ENCODE data around the gene GGT6. TPM values are rescaled to one million over a fixed set of nuclear protein-coding genes. Genes with fewer than 3 reads are reported as not detected.

GGT6 gene, protein sequence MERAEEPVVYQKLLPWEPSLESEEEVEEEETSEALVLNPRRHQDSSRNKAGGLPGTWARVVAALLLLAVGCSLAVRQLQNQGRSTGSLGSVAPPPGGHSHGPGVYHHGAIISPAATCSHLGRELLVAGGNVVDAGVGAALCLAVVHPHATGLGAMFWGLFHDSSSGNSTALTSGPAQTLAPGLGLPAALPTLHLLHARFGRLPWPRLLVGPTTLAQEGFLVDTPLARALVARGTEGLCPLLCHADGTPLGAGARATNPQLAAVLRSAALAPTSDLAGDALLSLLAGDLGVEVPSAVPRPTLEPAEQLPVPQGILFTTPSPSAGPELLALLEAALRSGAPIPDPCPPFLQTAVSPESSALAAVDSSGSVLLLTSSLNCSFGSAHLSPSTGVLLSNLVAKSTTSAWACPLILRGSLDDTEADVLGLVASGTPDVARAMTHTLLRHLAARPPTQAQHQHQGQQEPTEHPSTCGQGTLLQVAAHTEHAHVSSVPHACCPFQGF
- 1 to 10 TPM in 1 of 4 donors, under 1 TPM in 2, not detected in 1; 0.21 to 4.4 (median 0.29) TPM for total RNA-seq

DNA sequence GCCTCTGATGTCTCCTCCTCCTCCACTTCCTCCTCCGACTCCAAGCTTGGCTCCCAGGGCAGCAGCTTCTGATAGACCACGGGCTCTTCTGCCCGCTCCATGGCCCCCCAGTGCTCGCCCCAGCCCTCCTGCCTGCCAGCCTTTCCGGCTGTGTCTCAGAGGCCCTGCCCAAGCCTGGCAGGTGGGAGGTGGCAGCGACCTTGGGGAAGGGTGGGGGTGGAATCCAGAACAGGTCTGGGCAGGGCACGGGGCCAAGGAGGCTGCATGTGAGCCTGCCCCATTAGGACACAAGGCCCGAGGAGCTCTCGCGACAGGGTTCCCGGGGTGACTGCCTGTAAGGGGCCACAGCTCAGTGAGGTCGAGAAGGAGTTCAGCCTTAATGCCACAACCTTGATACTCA lies at the start of gene GGT6:
Gene GGT6 (minus strand): TSS at position 157 of the 400 bp plus-strand sequence. CDS start 56 bp downstream, at position 101.
- no peak within 1 kb of the TSS for H3K4me3 ChIP-seq
- no peak for TF ChIP-seq POLR2A (IDR thresholded peaks at IDR 0.05)
- TF ChIP-seq, protein P1, sequence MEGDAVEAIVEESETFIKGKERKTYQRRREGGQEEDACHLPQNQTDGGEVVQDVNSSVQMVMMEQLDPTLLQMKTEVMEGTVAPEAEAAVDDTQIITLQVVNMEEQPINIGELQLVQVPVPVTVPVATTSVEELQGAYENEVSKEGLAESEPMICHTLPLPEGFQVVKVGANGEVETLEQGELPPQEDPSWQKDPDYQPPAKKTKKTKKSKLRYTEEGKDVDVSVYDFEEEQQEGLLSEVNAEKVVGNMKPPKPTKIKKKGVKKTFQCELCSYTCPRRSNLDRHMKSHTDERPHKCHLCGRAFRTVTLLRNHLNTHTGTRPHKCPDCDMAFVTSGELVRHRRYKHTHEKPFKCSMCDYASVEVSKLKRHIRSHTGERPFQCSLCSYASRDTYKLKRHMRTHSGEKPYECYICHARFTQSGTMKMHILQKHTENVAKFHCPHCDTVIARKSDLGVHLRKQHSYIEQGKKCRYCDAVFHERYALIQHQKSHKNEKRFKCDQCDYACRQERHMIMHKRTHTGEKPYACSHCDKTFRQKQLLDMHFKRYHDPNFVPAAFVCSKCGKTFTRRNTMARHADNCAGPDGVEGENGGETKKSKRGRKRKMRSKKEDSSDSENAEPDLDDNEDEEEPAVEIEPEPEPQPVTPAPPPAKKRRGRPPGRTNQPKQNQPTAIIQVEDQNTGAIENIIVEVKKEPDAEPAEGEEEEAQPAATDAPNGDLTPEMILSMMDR (IDR thresholded peaks at IDR 0.05) = no peak
- no peaks in the 10 kb centered on the region for H3K36me3 ChIP-seq
- no peak for DNase-seq
- H3K27me3 ChIP-seq = no peaks in the 10 kb centered on the region
- H3K9me3 ChIP-seq = no peaks in the 10 kb centered on the region
- no peak within 1 kb of the TSS for H3K27ac ChIP-seq
- no peaks in the 10 kb centered on the region for H3K4me1 ChIP-seq
- intact Hi-C loops (cut with DNase I; ENCODE audit: low total_unique reads) = no loop called here

DNA sequence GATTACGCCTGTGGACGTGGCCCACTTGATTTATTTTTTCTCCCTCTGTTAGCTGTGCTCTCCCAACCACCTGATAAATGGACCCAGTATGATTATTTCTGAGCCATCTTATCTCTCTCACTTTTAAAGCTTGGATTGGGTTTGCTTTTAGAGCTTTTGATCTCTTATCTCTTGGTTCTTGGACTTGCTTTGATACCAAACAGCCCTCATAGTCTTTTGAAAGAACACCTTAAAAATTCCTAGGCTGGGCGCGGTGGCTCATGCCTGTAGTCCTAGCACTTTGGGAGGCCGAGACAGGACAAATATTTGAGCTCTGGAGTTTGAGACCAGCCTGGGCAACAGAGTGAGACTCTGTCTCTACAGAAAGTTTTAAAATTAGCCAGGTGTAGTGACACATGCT lies 49.8 kb upstream of the GGT6 start:
- intact Hi-C loops (cut with DNase I; ENCODE audit: low total_unique reads) = no loop called here
- no peaks in the 10 kb centered on the region for H3K27me3 ChIP-seq
- DNase-seq = no peak
- TF ChIP-seq, protein P1 (IDR thresholded peaks at IDR 0.05) = no peak
- TF ChIP-seq POLR2A (IDR thresholded peaks at IDR 0.05) = no peak
- peaks cover 0 to 10% of the 10 kb centered on the region in 2 donors for H3K4me1 ChIP-seq
- no peak overlapping the region for H3K27ac ChIP-seq
- H3K9me3 ChIP-seq = no peaks in the 10 kb centered on the region
- no peak overlapping the region for H3K4me3 ChIP-seq
- H3K36me3 ChIP-seq = no peaks in the 10 kb centered on the region

DNA sequence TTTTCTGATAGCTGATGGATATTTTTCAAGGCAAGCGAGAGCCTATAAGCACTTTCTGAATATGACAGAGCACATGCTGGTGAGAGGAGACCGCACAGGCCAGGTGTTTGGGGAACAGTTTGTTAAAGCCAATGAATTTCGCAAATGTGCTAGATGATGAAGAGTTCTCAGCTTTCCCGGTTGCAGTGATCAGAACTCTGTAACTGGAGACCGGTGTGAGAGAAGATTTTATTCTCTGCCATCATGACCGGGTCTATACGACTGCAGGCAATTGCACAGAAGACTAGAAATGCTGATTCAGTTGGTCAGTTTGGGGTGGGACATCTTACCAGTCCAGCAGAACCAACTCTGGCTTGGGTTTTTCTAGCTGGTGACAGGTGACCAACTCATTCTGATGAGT lies 49.4 kb upstream of the GGT6 start:
- Histone ChIP-seq H3K36me3 (no peaks in the 10 kb centered on the region), H3K27me3 (no peaks in the 10 kb centered on the region), H3K4me1 (peaks cover 0 to 10% of the 10 kb centered on the region in 2 donors), H3K9me3 (no peaks in the 10 kb centered on the region), H3K27ac (no peak overlapping the region), H3K4me3 (no peak overlapping the region)
- TF ChIP-seq, protein P1 (IDR thresholded peaks at IDR 0.05) = no peak
- TF ChIP-seq POLR2A (IDR thresholded peaks at IDR 0.05) = no peak
- intact Hi-C loops (cut with DNase I; ENCODE audit: low total_unique reads) = no loop called here
- DNase-seq = no peak

DNA sequence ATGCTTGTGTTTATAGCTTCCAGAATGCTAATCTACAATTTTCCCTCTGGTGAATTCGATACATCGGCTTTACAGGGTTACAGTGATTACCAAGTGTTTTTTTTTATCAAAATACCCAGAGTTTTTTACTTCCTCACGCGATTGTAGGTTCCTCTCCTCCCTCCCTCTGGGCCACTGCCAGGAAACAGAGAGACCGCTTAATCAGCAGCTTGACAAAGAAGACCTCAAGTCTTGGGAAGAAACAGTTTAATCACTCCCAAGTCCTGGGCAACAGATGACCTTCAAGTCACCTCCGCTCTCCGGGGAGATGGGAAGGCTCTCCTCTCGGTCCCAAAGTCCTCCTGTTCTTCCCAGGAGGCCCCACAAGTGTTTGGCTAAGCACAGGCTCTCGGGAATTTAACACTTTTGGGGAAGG lies 47.4 kb upstream of the GGT6 start:
- DNase-seq = peak; percentile 70 to 73
- Histone ChIP-seq H3K27me3 (no peaks in the 10 kb centered on the region), H3K4me3 (no peak overlapping the region), H3K36me3 (no peaks in the 10 kb centered on the region), H3K4me1 (peaks cover 0 to 10% of the 10 kb centered on the region in 2 donors), H3K27ac (peak overlapping the region; percentile 47 to 77), H3K9me3 (no peaks in the 10 kb centered on the region)
- intact Hi-C loops (cut with DNase I; ENCODE audit: low total_unique reads) = no loop called here
- TF ChIP-seq, protein P1 (IDR thresholded peaks at IDR 0.05) = no peak
- TF ChIP-seq POLR2A (IDR thresholded peaks at IDR 0.05) = no peak

DNA sequence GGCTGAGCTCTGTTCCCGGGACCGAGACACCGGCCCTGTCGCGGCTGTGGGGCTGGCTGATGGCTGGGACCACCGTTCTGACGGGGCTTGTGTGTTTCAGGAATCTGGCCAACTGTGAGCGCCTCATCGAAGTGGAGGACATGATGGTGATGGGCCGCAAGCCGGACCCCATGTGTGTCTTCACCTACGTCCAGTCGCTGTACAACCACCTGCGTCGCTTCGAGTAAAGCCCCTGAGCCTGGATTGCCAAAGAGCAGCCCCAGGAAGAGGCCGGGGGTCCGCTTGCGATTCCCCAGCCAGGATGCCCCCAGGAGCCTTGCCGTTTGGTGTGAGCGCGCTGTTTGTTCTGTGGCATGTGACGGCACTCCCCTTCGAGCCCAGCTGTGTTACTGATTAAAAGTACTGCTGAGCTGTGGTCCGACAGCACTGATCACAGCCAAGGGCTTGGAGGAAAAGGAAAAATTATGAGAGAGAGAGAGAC lies 46.9 kb upstream of the GGT6 start:
- peaks cover 0 to 10% of the 10 kb centered on the region in 2 donors for H3K4me1 ChIP-seq
- no peak for DNase-seq
- no peak overlapping the region for H3K4me3 ChIP-seq
- H3K27me3 ChIP-seq = no peaks in the 10 kb centered on the region
- peak overlapping the region; percentile 47 to 77 for H3K27ac ChIP-seq
- no peaks in the 10 kb centered on the region for H3K36me3 ChIP-seq
- intact Hi-C loops (cut with DNase I; ENCODE audit: low total_unique reads) = no loop called here
- no peaks in the 10 kb centered on the region for H3K9me3 ChIP-seq
- TF ChIP-seq, protein P1 (IDR thresholded peaks at IDR 0.05) = no peak
- no peak for TF ChIP-seq POLR2A (IDR thresholded peaks at IDR 0.05)
